ENCODE measurements around the gene PSMC5. TPM values are rescaled to one million over a fixed set of nuclear protein-coding genes. Genes with fewer than 3 reads are reported as not detected.
"Not testable (repeated sequence)": the region's sequence is repeated elsewhere in the genome, so short reads cannot be mapped to it uniquely, and the experiment has no call there.

Gene PSMC5
- total RNA-seq, 2 experiments from 2014 or later = 119 to 155 TPM

DNA sequence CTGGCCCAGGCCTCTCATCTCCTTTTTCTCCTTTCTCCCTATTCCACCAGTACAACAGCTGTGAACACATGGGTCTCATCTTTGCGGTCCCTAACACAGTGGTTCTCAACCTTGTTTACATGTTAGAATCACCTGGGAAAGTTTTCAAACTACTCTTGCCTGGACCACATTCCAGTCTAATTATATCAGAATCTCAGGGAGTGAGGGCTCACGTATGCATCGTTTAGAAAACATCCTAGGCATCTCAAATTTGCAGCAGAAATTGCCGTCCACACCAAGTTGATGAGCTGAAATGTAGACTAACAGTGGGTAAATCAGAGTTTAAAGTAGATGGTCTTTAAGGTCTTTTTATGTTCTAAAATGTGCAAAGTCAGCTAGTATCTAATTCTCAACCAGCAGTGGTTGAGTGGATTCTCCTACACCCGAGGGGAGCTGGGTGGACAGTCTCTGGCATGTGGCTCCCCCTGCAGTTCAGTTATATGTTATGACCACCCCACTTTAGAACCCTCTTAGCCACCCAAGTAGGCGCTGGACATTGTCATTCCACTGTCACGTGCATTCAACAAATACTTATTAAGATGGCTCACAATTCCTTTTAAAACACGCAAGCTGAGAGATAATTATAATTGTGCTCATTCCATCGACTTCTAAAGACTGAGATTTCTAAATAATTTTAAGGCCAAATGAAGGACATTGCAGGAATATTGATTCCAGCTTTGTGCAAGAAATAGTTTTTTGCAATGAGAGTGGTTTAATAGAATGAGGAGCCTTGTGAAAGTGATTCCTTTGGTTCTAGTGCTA is 42.5 kb downstream of the PSMC5 start:
- H3K27me3 Mint-ChIP-seq = peaks cover 15% of the 10 kb centered on the region
- H3K27ac Mint-ChIP-seq; H3K4me1 Mint-ChIP-seq; CTCF ChIA-PET; DNase-seq; H3K4me3 Mint-ChIP-seq; H3K9me3 Mint-ChIP-seq; POLR2A ChIA-PET; H3K36me3 Mint-ChIP-seq (ENCODE audit: low read depth): not testable (repeated sequence)

DNA sequence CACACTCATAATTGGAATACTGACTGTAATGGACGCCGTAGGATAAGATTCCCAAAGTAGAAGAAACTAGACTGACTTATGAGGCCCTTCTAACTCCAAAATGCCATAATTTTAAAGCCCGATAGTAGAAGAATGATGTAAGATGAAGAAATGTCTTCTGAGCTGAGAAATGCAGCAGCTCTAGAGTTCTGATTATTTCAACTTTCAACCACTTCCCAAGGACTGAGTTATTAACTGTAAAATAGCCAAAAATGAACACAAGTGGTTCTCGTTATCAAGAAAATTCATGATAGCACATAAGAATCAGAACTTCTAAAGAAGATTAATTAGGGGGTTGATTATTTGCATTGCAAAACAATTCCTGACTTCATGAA is 43.0 kb downstream of the PSMC5 start:
- CTCF ChIA-PET; H3K4me1 Mint-ChIP-seq; H3K27ac Mint-ChIP-seq; H3K4me3 Mint-ChIP-seq; H3K9me3 Mint-ChIP-seq; DNase-seq; POLR2A ChIA-PET; H3K36me3 Mint-ChIP-seq (ENCODE audit: low read depth): not testable (repeated sequence)
- peaks cover 15% of the 10 kb centered on the region for H3K27me3 Mint-ChIP-seq

DNA sequence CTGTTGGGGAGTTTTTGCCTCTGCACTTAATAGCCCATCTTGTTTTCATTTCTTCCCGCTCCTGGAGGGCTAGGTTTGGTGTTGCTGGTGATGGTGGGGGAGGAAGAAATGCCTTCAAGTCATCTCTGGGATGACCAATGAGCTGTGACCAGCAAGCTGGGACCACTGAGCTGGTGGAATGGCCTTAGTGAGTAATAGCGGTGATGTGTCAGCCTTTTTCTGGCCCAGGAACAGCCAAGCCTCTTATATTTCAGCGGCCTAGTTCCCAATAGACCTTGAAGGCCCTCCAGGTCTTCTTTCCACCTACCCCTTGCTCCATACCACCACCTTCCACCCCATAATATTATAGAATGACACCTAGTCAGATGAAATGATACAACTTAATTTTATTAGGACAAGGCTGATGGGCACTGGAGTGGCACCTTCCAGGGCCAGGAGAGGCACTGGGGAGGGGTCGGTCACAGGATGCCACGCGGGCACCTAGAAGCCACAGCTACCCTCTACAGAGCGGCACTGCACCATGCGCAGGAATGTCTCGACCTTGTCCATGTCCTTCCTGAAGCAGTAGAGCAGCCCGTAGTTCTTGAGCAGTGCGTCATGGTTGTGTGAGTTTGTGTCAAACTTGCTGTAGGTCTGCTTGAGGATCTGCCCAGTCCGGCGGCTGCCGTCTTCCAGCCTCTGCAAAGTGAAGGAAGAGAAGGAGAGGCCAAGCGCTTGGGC is 44.6 kb downstream of the PSMC5 start:
- H3K27me3 Mint-ChIP-seq = peaks cover 13% of the 10 kb centered on the region
- CTCF ChIA-PET; H3K4me1 Mint-ChIP-seq; DNase-seq; H3K4me3 Mint-ChIP-seq; H3K9me3 Mint-ChIP-seq; H3K36me3 Mint-ChIP-seq (ENCODE audit: low read depth); H3K27ac Mint-ChIP-seq; POLR2A ChIA-PET: not testable (repeated sequence)

DNA sequence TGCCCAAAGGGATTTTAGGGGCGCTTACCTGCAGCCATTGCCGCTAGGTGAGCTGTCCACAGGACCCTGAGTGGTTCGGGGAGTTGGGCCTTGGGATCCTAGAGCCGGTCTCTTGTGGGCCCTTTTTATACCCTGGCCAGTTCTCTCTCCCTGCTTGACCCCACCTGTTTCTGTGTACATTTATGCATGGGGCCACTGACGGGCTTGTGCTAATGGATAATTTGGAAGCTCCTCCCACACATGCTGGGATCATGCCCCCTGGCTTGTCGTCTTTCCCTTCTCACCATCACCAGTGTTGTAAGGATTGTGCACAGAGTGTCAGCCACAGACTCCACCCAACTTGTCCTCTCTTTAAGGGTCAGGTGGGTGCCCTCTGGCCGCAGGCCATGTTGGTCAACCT is 46.3 kb downstream of the PSMC5 start, which contains the start of gene CSH2:
CSH2 (minus strand) TSS at position 101 of the 400 bp plus-strand sequence; CDS start at position 38, 63 bp downstream.
- CTCF ChIA-PET, H3K9me3 Mint-ChIP-seq, DNase-seq: not testable (repeated sequence)

DNA sequence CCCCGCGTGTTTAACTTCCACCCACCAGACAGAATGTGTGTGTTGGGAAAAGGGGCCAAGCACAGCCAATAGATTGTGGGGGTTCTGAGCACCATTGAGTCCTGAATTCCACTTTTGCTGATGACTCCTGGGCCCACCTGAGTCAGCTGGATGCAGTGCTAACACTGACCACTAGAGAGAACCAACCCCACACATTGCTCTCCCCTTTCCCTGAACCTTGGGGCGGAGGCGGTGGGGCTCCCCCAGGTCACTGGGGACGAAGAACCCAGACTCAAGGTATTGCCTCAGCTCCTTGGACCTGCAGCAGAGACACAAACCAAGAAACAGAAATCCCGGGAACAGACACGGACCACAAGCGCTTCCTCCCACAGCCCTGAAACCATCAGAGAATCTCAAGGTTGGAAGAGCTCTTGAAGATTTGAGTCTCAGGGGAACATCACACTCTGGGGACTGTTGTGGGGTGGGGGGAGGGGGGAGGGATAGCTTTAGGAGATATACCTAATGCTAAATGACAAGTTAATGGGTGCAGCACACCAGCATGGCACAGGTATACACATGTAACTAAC is 46.9 kb downstream of the PSMC5 start:
- H3K27me3 Mint-ChIP-seq = peaks cover 13% of the 10 kb centered on the region
- H3K4me3 Mint-ChIP-seq; H3K36me3 Mint-ChIP-seq (ENCODE audit: low read depth); POLR2A ChIA-PET; CTCF ChIA-PET; DNase-seq; H3K4me1 Mint-ChIP-seq; H3K9me3 Mint-ChIP-seq; H3K27ac Mint-ChIP-seq: not testable (repeated sequence)

More for the DNA sequence above, 46.3 kb downstream of the PSMC5 start, which contains the start of gene CSH2:
- H3K27me3 Mint-ChIP-seq = peaks cover 13% of the 10 kb centered on the region
- H3K4me3 Mint-ChIP-seq; H3K36me3 Mint-ChIP-seq (ENCODE audit: low read depth); POLR2A ChIA-PET; H3K27ac Mint-ChIP-seq; H3K4me1 Mint-ChIP-seq: not testable (repeated sequence)

DNA sequence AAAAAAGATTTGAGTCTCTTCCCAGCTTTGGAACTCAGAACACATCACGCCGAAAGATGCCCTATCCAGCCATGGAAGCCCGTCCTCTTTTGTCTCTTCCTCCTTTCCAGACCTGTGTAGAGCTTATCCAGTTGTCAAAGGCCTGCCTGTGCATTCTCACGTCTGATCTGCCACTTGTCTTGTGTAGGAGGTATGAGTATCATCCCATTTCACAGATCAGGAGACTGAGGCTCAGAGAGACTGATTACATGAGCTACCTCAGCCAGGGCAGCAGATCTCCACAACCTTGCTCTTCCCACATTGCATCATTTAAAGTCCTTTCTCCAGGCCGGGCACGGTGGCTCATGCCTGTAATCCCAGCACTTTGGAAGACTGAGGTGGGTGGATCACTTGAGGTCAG is 47.5 kb downstream of the PSMC5 start:
- H3K4me3 Mint-ChIP-seq; DNase-seq; H3K27ac Mint-ChIP-seq; H3K4me1 Mint-ChIP-seq; H3K36me3 Mint-ChIP-seq (ENCODE audit: low read depth); POLR2A ChIA-PET; H3K9me3 Mint-ChIP-seq; CTCF ChIA-PET: not testable (repeated sequence)
- peaks cover 16% of the 10 kb centered on the region for H3K27me3 Mint-ChIP-seq

DNA sequence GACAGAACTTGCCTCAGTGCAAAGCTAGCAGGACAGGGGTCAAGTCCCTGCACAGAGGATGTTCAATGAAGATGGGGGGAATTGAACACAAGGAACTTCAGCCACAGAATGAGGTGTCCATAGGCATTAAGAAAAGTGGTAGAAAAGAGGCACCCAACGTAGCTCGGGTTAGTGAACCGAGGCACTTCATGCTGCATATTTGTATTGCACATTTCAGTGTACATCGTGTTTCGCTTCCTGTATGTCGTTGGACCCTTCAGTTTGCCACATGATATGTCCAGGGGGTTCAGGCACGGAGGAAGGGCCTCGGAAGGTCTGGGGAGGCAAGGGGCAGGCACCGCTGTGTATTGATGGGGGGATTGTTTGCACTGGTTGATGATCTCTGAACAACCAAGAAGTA is 51.2 kb downstream of the PSMC5 start:
- CTCF ChIA-PET = interaction anchor here (0.6 kb wide), 1 partner anchor 14 kb away, joined by 3 read pairs; no protein-coding TSS in a partner anchor
- H3K4me3 Mint-ChIP-seq; H3K36me3 Mint-ChIP-seq (ENCODE audit: low read depth); H3K27ac Mint-ChIP-seq; DNase-seq; POLR2A ChIA-PET; H3K9me3 Mint-ChIP-seq; H3K4me1 Mint-ChIP-seq; H3K27me3 Mint-ChIP-seq: not testable (repeated sequence)

DNA sequence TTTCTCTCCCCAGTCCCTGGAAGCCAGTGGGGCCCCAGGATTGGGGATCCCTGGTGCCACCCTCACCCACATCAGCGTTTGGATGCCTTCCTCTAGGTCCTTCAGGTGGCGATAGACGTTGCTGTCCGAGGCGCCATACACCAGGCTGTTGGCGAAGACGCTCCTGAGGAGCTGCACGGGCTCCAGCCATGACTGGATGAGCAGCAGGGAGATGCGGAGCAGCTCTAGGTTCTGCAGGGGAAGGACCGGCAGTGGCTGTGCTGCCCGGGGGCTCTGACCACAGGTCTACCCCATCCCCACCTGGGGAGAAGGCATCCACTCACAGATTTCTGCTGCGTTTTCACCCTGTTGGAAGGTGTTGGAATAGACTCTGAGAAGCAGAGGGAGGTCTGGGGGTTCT is 53.5 kb downstream of the PSMC5 start:
- CTCF ChIA-PET = interaction anchor here (0.6 to 1.2 kb wide), 4 partner anchors 53 to 186 kb away, joined by 3 to 4 read pairs (median 3); no protein-coding TSS in a partner anchor
- H3K27me3 Mint-ChIP-seq = peaks cover 3% of the 10 kb centered on the region

DNA sequence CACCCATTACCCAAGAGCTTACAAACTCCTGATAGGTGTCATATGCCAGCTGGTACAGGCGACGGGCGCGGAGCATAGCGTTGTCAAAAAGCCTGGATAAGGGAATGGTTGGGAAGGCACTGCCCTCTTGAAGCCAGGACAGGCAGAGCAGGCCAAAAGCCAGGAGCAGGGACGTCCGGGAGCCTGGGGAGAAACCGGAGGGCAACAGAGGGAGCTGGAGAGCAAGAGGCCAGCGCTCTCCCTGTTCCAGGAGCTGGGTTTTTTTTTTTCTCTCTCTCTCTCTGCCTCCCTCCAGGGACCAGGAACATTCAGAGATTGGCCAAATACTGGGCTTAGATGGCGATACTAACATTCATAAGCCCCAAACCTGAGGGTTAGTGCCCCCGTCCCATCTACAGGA is 54.1 kb downstream of the PSMC5 start:
- H3K9me3 Mint-ChIP-seq; DNase-seq; H3K27ac Mint-ChIP-seq; H3K27me3 Mint-ChIP-seq; H3K4me3 Mint-ChIP-seq; H3K36me3 Mint-ChIP-seq (ENCODE audit: low read depth); POLR2A ChIA-PET; H3K4me1 Mint-ChIP-seq: not testable (repeated sequence)
- CTCF ChIA-PET = interaction anchor here (0.9 to 1.7 kb wide), 4 partner anchors 15 to 186 kb away, joined by 3 to 6 read pairs (median 4); no protein-coding TSS in a partner anchor

More for the DNA sequence above, 53.5 kb downstream of the PSMC5 start:
- POLR2A ChIA-PET = no interaction called here
- Mint-ChIP-seq H3K4me1 (peaks cover 3% of the 10 kb centered on the region), H3K4me3 (no peak overlapping the region), H3K27ac (no peak overlapping the region), H3K36me3 (ENCODE audit: low read depth) (no peaks in the 10 kb centered on the region), H3K9me3 (no peaks in the 10 kb centered on the region)
- no peak for DNase-seq

Other genes with a start within 250 kb of the PSMC5 start
- 10 to 100 TPM; 22.3 to 23.8 TPM for gene TACO1, start 226.5 kb upstream of the PSMC5 start, total RNA-seq
- gene MAP3K3, start 205.0 kb upstream of the PSMC5 start, total RNA-seq = 10 to 100 TPM; 38.7 to 40.3 TPM
- gene LIMD2, start 127.3 kb upstream of the PSMC5 start, total RNA-seq = 100 to 1,000 TPM; 409 to 433 TPM
- gene STRADA, start 85.6 kb upstream of the PSMC5 start, total RNA-seq = 10 to 100 TPM; 46.8 to 49.0 TPM
- 10 to 100 TPM; 59.2 to 65.4 TPM for gene CCDC47, start 53.8 kb upstream of the PSMC5 start, total RNA-seq
- 100 to 1,000 TPM; 122 to 153 TPM for gene DDX42, start 53.3 kb upstream of the PSMC5 start, total RNA-seq
- 10 to 100 TPM; 49.2 to 55.0 TPM for gene FTSJ3, start 232 bp downstream of the PSMC5 start, total RNA-seq
- gene SMARCD2, start 15.3 kb downstream of the PSMC5 start, total RNA-seq = 100 to 1,000 TPM; 133 to 138 TPM
- not detected for gene CSH2, start 46.2 kb downstream of the PSMC5 start, total RNA-seq
- not detected for gene GH2, start 54.5 kb downstream of the PSMC5 start, total RNA-seq
- not detected for gene CSH1, start 69.1 kb downstream of the PSMC5 start, total RNA-seq
- gene CSHL1, start 83.8 kb downstream of the PSMC5 start, total RNA-seq = not detected
- gene GH1, start 91.4 kb downstream of the PSMC5 start, total RNA-seq = not detected
- 10 to 100 TPM; 34.6 to 39.9 TPM for gene CD79B, start 104.9 kb downstream of the PSMC5 start, total RNA-seq
- under 1 TPM; 0.04 to 0.17 TPM for gene SCN4A, start 145.5 kb downstream of the PSMC5 start, total RNA-seq
- gene PRR29, start 170.9 kb downstream of the PSMC5 start, total RNA-seq = 1 to 10 TPM; 3.8 TPM
- gene ICAM2, start 193.2 kb downstream of the PSMC5 start, total RNA-seq = 100 to 1,000 TPM; 113 to 116 TPM